Tibial nerve (tissue), 4 donors: Measurements from ENCODE around the gene KLHDC8B.

ENCODE experiments used
- CTCF ChIP-seq, 5 experiments: fragments of 200-600 bp in 3 of 5; fragments of 450-650 bp in 2 of 5; sonication (generic) in 3 of 5; IDR thresholded peaks; one replicate each; pipeline ENCODE4 v1.5.1; 2016 to 2019; ENCODE audit warnings: antibody characterized with exemption in 5 of 5, mild to moderate bottlenecking in 3 of 5, moderate library complexity in 2 of 5
- EP300 ChIP-seq, 2 donors: sonication (generic); formaldehyde crosslinking; IDR thresholded peaks; one replicate each; pipeline ENCODE4 v1.6.1; 2017; ENCODE audit warnings: antibody characterized with exemption in 2 of 2, mild to moderate bottlenecking in 1 of 2

- TF ChIP-seq EP300 (IDR thresholded peaks at IDR 0.05) (no peak), CTCF (IDR thresholded peaks at IDR 0.05) (no peak)
These were observed 12.6 kb upstream of the KLHDC8B start for GRCh38 chr3:49158792-49159191.
